DMS79 (cell line): ENCODE results near the gene LRRK1.

Experiments
- DNase-seq: peaks from one replicate; lab custom pipeline; 2025; lab: John Stamatoyannopoulos, UW

LRRK1 gene

DNA sequence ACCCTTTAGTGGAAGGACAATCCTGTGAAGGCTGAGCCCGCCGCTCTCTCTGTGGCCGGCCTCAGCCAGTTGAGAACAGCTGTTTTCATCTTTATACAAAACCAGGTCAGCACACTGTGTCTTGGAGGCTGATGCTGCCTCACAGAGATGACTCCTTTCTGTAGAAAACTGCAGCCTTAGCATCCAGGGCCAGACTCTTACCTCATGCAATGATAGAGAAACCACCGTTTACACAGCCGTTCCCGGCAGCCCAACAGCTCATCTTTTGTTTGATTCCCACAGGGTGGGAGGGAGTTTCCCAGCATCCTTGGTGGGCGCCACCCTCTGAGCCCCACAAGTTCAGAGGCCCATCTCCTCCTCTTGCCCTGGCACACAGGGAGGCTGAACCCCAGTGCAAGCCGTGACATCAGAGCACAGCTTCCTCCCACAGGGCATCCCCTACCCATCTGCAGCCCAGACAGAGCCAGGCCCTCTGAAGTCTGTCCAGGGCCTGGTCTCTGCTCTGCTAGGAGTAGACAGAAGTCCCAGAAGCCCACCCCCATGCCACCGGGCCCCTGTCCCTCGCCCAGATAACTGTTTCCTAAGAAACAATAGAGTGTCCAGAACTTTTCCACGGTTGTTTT lies 105.0 kb downstream of the LRRK1 start:
- no peak for DNase-seq

DNA sequence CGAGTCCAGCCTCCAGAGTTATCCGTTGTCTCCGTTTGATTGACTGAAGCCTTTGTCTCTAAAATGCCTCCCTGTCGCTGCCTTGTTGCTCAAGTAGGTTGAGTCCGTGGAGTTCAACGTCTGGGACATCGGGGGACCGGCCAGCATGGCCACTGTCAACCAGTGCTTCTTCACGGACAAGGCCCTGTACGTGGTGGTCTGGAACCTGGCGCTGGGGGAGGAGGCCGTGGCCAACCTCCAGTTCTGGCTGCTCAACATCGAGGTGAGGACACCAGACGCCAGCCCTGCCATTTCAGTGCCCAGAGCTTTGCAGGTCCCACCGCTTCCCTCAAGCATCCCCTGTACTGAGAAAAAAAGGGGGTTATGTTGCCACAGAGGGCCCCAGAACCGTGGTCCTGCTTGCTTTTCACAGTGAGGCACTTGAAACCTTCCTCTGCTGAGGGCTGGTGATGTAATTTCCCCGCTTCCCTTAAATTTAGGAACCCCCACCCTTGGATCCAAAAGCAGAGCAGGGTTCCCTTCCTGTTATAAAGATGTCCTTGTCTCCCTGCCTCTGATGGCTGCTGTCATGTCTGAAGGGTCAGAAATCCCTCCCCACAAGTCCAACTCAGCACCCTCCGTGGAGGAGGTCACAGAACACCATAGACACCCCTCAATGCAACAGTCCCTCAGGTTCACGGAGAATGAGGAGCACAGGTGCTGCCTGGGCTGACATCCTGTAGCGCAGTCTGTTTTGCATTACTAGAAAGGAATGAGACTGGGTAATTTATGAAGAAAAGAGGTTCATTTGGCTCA lies 105.7 kb downstream of the LRRK1 start:
- DNase-seq, result no peak

DNA sequence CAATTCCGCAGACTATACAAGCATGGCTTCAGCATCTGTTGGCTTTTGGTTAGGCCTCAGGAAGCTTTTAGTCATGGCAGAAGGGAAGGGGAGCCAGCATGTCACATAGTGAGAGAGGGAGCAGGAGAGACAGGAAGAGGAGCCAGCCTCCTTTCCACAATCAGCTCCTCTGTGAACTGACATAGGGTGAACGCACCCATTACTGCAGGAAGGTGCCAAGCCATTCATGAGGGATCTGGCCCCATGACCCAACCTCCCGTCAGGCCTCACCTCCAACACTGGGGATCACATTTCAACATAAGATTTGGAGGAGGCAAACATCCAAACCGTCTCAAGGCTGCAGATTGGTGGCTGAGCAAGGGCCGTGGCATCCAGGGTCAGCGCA lies 106.3 kb downstream of the LRRK1 start:
- no peak for DNase-seq

- DNase-seq, result no peak
These were observed 106.9 kb downstream of the LRRK1 start for GRCh38 chr15:101025896-101026631.

GRCh38 chr15:101026656-101027272 lies 107.6 kb downstream of the LRRK1 start:
- DNase-seq, result no peak

DNA sequence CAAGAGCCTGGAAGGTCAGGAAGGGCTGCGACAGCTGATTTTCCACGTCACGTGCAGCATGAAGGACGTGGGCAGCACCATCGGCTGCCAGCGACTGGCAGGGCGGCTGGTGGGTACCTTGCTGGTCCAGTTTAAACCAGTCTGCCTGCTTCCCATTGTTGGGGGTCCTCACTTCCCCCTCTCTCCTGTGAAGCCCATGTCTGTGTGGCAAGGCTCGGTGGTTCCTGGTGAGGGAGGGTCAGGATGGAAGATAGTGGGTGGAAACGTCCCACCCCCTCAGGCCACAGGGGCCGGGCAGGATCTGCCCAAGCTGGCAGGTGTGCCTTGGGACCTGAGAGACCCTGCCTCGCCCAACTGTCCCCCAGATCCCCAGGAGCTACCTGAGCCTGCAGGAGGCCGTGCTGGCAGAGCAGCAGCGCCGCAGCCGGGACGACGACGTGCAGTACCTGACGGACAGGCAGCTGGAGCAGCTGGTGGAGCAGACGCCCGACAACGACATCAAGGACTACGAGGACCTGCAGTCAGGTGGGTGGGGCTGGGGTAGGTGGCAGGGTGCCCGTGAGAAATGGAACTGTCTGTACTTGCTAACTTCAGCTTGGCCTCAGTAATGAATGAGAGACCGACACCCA lies 108.2 kb downstream of the LRRK1 start:
- DNase-seq, result no peak

DNA sequence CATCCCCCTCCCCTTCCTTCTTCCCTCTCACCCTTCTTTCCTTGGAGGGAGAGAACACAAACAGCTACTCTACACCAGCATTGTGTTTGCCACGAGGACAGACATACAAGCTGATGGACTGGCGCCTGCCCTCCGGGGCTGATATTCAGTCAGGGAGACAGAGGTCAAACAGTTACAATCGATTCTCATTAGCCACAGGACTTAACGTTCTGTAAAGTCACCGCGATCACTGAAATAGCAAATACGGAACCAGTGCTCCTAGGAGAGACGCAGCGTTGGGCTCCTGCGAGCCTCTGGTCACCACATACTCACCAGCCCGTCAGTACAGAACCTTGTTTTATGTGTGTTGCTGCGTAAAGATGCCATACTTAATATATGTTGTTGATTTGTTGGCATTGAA lies 108.8 kb downstream of the LRRK1 start:
- no peak for DNase-seq

DNA sequence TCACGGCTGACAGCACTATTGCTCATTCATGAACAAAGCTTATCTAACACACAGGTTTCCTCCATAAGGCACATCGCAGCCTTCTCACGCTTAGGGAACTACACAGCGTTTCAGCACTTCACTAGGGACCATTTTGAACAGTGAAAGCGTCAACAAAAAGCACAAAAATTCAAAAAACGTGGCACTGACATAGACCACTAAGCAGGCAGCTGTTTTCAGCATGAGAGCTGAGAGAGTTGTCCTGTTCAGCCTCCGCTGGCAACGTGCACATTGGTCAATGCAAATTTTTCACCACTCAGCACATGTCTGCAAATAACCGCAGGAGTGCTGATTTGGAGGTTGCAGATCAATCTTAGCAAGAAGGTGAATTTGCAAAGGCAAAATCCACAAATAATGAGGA lies 109.2 kb downstream of the LRRK1 start:
- DNase-seq, result no peak

DNA sequence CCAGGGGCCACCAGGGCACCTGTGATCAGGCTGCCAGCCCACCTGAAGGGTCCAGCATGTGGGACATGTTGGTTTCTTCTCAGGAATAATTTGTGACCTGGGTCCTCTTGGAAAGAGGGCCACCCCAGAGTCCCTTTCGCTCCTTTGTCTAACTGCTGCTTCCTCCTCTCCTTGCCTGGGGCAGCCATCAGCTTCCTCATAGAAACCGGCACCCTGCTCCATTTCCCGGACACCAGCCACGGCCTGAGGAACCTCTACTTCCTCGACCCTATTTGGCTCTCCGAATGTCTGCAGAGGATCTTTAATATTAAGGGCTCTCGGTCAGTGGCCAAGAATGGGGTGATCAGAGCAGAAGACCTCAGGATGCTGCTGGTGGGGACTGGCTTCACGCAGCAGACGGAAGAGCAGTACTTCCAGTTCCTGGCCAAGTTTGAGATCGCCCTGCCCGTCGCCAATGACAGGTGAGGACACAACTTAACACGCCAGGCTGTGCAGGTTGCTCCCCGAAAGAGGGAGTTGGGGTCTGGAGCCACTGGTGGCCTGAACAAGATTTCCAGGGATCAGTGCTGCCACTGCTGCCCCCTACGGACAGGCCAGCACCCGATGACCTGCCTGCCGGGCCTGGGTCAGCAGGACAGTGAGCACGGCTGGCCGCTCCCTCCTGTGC lies 109.7 kb downstream of the LRRK1 start:
- no peak for DNase-seq

DNA sequence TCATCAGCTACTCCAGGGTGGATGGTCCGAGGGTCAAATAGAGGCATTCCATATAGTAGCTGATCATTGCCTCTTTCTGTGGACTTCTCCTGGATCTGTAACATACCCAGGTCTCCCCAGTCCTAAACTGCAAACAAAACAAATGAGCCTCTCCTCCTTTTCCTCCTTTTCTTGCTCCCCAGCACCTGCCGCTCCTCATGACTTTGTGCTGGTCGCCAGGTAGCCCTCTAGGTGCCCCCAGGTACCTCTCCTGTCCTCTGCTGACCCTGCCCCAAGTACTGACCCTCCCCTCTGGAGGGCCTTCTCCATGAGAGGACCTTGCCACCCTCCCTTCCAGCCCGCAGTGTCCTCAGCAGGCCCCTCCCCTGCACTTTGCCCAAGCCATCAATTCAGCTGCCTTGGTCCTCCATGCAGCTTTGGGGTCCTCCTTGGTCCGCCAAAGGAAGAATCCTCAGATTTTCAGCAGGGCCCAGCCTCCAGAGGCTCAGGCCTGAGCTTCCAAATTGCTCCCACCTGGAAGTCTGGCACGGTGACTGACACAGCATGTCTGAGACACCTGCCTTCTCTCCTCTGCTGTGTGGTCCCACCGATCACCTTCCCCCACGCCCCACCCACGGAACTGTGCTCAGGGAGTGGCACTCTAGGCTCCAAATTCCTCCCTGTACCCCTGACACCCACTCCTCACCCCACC lies 111.0 kb downstream of the LRRK1 start:
- no peak for DNase-seq

GRCh38 chr15:101031213-101031612 lies 112.1 kb downstream of the LRRK1 start:
- DNase-seq, result no peak

- no peak for DNase-seq
These were observed 114.6 kb downstream of the LRRK1 start for GRCh38 chr15:101033801-101034200.

- DNase-seq, result no peak
These were observed 116.5 kb downstream of the LRRK1 start for GRCh38 chr15:101035611-101036010.

- DNase-seq, result no peak
These were observed 117.0 kb downstream of the LRRK1 start for GRCh38 chr15:101036189-101036588.

DNA sequence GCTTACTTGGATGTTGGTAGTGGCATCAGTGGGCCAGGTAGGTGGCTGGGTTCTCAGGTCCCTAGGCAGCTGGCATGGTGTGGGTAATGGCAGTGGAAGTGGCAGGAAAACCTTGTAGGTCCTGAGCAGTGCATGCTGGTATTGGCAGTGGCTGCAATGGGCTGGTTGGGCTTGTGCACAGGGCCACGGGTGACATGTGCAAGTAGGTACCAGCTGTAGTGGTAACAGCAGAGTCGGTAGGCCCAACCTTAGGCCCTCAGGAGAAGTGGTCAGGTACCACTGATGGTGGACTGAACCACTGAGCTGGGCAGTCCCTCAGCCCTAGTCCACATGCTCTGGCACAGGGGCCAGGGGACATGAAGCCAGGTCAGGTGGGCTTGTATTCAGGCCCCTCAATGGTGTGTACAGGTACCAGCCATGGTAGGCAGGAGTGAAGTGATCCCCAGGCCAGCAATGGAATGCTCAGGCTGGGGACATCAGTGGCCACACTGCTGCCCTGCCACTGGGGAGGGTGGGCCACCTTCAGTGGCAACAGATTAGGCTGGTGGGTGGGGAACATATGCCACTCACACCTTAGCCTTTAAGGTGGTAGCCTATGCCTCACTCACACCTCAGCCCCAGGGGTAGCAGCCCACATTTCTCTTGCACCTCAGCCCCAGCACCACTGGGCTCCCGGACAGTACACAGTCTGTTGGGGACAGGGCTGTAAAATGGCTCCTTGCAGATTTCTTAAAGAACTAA lies 118.1 kb downstream of the LRRK1 start:
- DNase-seq, result no peak

- no peak for DNase-seq
These were observed 119.3 kb downstream of the LRRK1 start for GRCh38 chr15:101038327-101039003.

DNA sequence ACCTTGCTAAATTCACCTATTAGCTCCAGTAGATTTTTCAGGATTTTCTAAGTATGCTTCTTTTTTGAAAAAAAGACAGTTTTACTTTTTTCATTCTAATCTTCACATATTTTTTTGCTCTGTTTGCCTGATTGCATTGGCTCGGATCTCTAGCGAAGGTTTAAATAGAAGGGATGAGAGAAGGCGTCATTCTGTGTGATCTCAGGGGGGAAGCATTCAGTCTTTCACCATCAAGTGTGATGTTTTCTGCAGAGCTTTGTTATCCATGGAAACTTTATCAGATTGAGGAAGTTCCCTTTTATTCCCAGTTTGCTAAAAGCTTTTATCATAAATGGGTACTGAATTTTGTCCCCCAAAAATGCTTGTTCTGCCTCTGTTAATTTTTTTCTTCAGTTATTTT lies 120.3 kb downstream of the LRRK1 start:
- DNase-seq, result no peak

GRCh38 chr15:101042320-101042719 lies 123.2 kb downstream of the LRRK1 start:
- no peak for DNase-seq

- DNase-seq, result no peak
These were observed 123.9 kb downstream of the LRRK1 start for GRCh38 chr15:101043011-101043410.
